ENCODE data around the gene ADCK1.
"Not testable (repeated sequence)": the region's sequence is repeated elsewhere in the genome, so short reads cannot be mapped to it uniquely, and the experiment has no call there.

Gene ADCK1, protein sequence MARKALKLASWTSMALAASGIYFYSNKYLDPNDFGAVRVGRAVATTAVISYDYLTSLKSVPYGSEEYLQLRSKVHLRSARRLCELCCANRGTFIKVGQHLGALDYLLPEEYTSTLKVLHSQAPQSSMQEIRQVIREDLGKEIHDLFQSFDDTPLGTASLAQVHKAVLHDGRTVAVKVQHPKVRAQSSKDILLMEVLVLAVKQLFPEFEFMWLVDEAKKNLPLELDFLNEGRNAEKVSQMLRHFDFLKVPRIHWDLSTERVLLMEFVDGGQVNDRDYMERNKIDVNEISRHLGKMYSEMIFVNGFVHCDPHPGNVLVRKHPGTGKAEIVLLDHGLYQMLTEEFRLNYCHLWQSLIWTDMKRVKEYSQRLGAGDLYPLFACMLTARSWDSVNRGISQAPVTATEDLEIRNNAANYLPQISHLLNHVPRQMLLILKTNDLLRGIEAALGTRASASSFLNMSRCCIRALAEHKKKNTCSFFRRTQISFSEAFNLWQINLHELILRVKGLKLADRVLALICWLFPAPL

DNA sequence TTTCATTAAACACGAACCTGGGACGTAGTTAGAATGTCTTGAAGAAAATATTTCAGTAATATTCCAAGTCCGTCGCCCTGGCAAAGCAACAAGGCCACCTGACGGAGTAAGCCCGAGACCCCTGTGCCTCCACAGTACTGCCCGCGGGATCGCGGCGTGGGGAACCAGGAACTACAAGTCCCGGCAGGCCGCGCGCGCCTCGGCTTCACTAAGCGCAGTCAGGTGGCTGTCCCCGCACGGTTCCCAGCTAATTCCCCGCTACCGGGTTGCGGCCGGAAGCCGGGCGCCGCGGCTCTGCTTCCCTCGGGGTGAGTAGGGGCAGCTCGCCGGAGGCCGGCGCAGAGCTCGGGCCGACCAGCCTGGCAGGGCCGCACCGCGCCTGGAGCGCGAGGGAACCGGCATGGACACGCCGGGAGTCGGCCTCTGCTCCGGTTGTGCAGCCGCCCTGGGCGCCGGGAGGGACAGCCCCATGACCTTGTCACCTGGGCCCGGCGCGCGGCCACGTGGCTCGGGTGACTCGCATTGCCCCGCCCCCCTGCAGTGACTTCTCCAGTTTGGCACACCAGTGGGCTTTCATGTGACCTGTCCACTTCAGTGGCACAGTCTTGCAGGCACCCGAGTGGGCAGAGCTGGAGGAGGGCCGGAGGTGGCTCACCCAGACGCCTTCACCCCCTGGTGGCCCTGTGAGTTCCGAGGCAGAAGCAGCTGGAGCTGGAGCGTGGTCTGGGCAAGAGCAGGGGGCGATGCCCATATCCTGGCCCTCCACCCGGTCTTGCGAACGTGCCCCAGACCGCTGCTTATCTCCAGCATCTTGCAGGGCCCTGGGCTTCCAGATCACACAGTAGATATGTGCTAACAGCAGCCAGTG, at the start of gene ADCK1:
Gene ADCK1, plus strand, starts transcription at position 247 of the 868 bp plus-strand sequence. CDS start 18,870 bp downstream, outside the sequence.
- DNase-seq (ENCODE audit: low read depth): peak; percentile 76

DNA sequence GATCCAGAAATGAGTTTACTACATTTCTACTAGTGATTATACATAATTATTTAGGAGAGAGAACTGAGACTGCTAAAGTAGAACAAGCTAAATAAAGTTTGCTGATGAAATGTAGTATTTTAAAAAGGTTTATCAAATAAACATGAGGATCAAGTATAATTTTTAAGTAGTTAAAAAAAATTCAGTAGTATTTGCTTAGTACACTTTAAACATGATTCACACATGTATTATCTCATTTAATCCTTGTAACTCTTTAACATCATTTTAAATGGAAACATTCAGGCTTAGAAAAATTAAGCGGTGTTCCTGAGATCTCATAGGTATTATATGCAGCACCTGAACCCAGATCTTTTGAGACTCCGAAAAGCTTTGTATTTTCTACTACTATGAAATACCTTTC, 47.6 kb upstream of the ADCK1 start:
- no peak for DNase-seq (ENCODE audit: low read depth)

DNA sequence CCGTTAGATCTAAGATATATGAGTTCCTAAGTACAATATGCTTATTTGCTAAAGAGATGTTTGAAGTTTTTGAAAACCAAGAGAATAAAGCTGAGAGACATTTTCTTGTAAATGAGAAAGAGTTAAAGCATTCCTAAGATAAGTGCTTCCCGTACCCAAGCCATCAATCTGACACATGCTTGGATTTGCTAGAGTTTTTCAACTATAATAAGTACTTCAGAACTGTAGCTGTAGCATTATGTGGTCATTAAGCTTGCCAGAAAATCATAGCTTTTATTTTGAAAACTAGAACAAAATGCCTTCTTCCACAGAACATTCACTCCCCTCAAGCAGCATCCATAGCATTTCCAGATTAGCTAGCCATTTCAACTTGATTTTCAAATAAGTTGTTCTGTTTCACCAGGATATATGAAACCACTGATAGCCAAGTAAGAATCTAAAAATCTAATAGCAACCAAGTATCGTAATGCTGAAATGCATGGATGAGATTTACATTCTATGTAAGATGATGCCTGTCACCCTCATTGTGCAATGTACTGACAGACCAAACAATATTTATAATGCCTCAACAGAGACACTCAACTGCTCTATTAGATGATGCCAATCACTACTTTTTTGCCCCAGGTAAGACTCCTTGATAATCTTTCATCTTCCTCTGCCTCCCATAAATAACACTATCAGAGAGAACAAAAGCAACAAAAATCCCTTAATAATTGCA, 47.0 kb upstream of the ADCK1 start:
- DNase-seq (ENCODE audit: low read depth): peak; percentile 91

DNA sequence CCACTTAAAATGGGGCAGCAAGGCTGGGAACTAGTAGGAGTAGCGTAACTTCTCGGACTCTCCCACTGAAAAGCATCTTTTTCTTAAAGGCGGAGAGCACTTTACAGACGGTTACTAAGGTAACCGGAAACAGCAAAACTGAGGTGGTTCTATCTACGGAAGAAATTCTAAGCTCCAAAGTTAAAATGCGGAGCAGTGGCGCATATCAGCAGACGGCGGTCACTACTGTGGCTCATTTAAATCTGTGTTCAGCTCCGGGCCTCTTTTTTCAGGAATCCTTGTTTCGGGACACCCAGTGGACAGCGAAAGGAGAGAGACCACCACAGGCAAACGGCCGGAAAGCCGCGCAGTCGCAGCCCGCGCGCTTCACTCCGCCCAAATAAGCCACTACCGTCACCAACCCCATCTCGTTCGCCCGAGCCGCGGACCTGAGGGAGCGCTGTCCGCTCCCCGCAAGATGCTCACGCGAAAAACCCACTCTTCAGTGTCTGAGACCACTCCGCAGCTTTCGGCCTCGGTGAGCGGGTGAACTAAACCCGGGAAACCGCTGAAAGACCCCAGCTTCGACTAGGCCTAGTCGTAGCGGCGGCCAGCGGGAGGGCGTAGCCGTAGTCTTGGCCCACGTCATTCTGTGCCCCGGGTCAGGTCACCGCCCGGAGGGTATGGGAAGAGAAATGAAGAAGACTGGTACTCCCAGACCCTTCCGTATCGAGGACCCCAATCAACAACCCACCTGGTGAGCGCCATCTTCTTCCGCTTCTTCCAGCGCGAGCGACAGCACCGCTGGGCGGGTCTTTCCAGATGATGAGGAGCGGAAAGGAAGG, 39.3 kb upstream of the ADCK1 start, which contains the start of gene SNW1:
Gene SNW1, minus strand, starts transcription at position 776 of the 824 bp plus-strand sequence. Its CDS starts 29 bp downstream, at position 747.
- peak; percentile 63 for DNase-seq (ENCODE audit: low read depth)

DNA sequence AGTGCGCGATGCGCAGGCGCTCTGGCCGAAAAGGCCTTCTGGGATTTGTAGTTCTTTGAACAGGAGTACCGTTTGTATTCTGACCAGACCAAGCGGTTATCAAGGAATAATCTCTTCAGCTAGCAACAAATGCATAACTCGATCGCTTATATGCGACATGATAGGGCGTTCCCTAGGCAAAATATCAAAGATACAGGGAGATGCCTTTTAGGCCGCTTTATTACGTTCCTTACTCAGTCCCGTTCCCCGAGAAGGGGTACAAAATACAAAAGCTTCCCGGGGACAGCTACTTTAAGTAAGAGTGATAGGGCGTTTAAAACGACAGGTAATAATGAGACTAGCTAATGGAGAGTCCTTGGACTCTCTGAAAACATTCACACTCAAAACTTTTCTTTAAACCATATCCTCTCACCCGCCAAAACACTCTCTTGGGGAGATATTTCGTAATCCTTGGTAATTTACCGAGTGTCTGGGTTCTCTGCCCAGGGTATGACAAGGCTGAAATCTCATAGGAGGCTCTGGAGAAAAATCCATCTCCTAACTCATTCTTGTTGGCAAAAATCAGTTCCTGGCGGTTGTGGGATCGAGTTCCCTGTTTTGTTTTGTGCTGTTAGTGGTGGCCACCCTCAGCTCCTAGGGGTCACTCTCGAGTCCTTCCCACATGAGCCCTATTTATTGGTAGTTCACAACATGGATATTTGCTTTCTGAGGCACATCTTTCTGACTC, 38.5 kb upstream of the ADCK1 start:
- DNase-seq (ENCODE audit: low read depth): peak; percentile 92

DNA sequence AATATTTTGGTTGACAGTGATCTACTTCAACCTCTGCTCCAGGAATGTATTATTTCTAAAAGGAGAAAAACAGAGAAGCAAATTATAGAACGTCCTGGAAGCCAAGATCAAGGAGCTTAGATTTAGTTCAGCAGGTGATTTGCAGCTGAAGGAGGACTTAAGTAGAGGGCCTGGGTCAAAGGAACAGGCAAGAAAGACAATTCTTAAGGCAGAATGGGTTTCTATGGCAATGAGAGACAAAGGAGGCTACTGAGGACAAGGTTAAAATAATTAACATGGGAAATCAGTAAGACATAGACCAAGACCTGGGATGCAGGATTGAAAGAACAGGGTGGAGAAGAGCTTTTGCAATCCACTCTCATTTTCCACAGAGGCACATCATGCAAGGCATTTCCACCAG, 36.6 kb upstream of the ADCK1 start:
- DNase-seq (ENCODE audit: low read depth): no peak

DNA sequence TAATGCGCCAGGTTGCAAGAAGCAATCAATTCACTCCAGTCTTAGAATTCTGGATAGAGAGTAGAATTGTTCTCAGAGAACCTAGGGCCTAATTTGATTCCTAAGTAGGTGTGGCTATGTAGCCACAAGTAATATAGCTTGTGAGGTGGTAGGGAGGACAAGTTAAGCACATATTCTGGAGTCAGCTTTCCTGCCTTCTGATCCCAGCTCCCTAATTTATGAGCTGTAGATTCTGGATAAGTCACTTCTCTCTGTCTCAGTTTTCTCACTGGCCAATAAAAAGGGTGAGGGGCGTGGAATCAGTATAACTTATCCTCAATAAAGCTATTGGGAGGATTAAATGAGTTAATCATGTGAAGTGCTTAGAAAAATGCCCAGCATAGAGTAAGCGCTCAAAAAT, 35.9 kb upstream of the ADCK1 start:
- DNase-seq (ENCODE audit: low read depth): no peak

DNA sequence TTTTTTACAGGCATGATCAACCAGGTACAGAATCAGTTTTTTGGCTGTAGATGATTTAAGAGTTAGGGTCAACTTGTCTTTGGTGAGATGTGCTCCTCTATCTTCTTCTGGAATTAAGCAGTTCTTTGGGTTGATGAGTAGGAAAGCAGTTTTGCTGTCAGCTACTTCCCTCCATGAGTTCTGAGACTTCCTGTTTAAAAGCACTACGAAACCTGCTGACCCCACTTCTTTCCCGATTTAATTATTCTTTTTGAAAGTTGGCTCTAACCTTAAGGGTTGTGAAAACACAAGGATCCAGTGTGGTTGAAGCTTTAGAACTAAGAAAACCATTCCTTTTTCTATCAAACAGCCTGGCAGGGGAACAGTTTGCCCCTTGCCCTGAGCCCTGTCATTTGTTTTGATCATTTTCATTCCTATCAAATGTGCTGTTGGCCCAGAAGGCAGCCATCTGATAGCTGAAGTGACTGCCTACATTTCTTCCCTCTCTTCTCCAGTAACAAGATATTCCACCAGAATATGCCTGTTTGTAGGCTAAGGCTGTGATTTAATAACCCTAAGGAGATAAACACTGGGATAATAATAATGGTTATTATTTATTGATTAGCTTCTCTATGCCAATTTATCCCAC, 31.4 kb upstream of the ADCK1 start:
- not testable (repeated sequence) for DNase-seq (ENCODE audit: low read depth)

DNA sequence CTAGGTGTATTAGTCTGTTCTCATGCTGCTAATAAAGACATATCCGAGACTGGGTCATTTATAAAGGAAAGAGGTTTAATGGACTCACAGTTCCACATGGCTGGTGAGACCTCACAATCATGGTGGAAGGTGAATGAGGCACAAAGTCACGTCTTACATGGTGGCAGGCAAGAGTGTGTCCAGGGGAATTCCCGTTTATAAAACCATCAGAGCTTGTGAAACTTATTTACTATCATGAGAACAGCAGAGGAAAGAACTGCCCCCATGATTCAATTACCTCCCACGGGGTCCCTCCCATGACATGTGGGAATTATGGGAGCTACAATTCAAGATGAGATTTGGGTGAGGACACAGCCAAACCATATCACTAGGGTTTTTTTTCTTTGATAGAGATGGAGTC, 25.9 kb upstream of the ADCK1 start:
- DNase-seq (ENCODE audit: low read depth): not testable (repeated sequence)

DNA sequence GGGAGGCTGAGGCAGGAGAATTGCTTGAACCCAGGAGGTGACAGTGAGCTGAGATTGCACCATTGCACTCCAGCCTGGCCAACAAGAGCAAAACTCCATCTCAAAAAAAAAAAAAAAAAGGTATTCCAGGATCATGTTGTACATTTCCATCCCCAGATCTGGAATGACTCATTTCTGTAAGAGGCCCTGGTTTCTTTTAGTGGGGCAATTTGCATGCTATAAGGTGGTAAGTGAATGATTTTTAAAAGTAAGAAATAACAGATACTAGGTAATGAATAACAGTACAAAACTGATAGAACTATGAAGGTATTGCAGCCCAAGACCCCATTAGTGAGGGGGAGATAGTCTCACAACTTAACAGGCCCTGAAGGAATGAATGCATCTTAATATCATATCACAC, 17.7 kb upstream of the ADCK1 start:
- peak; percentile 44 for DNase-seq (ENCODE audit: low read depth)

DNA sequence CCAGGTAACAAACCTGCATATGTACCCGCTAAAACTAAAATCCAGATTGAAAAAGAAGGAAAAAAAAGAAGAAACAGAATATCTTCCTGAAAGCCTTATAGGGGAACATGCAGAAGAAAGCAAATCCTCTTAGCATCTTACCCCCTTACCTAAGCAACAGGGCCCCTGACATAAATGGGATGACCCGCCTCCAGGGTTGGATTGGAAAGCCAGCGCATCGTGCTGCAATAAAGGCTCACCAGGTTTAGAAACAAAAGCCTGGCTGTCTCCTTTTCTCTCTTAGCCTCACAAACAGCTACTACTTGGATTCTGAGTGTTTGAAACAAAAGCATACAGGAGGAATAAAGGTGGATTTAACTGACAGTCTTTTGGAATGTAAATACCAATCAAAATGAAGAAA, 13.8 kb upstream of the ADCK1 start:
- DNase-seq (ENCODE audit: low read depth): no peak

DNA sequence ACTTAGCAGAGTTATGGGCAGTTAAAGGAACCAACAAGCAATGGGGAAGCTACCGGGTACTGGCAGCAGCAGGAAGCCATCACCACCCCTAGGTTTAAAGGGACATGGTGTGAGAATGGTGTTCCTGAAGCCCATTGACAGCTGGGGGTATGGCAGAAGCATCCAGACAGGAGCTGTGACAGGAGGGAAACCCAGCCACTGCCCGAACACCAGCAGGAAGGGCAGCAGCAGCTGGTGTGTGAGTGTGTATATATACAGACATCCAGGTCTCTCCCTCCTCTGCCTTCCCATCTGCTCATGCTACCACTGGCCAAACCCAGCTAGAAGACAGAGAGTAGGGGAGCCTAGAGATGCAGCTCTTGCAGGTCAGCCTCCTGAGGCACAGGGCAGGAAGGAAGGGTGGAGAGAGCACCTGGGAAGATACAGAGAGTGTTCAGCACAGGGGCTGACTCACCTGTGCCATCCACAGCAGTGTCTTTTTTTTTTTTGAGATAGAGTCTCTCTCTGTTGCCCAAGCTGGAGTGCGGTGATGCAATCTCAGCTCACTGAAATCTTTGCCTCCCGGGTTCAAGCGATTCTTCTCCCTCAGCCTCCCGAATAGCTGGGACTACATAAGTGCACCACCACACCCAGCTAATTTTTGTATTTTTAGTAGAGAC, 9.2 kb upstream of the ADCK1 start:
- DNase-seq (ENCODE audit: low read depth): no peak

DNA sequence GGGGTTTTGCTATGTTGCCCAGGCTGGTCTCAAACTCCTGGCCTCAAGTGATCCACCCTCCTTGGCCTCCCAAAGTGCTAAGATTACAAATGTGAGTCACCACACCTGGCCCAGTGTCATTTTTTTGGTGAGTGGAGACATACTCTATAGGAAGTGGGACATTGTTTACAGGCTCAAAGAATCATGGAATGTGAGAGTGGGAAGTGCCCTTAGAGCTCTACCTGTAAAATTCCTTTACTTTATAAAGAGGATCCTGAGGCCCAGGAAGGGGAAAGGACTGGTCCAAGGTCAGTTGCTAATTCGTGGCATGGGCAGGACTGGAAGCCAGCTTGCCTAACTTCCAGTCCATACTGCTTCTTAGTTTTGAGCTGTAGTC, 8.7 kb upstream of the ADCK1 start:
- no peak for DNase-seq (ENCODE audit: low read depth)

DNA sequence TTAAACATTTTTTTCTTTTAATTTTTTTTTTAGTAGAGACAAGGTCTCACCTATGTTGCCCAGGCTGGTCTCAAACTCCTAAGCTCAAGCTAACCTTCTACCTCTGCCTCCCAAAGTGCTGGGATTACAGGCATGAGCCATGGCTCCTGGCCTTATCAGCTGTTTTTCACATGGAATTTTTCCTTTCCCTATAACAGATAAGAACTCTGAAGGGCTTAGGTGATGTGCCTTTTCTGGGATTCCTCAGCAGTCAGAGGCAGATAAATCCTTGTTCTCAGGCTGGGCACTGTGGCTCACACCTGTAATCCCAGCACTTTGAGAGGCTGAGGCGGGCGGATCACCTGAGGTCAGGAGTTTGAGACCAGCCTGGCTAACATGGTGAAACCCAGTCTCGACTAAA, 6.7 kb upstream of the ADCK1 start:
- not testable (repeated sequence) for DNase-seq (ENCODE audit: low read depth)

DNA sequence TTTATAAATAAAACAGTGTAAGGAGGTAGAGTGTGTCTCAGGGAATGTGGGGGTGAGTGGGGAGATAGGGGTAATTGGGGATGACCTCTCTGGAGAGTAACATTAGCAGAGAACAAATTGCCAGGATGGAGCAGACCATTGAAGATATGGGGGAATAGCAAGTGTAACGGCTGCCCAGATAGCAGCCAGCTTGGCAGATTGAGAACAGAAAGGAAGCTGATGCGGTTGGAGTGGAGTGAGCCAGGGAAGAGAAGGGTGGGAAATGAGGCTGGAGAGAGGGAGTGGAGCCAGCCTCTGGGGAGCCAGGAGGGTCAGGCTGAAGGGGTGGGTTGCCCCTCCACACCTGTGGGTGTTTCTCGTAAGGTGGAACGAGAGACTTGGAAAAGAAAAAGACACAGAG, 5.6 kb upstream of the ADCK1 start:
- DNase-seq (ENCODE audit: low read depth): no peak

DNA sequence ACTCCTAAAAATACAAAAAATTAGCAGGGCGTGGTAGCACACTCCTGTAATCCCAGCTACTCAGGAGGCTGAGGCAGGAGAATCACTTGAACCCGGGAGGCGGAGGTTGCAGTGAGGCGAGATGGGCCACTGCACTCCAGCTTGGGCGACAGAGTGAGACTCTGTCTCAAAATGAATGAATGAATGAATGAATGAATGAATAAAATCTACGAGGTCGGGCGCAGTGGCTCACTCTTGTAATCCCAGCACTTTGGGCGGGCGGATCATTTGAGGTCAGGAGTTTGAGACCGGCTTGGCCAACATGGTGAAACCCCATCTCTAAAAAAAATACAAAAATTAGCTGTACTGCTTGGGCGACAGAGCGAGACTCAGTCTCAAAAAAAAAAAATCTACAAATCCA, 453 bp upstream of the ADCK1 start:
- not testable (repeated sequence) for DNase-seq (ENCODE audit: low read depth)

DNA sequence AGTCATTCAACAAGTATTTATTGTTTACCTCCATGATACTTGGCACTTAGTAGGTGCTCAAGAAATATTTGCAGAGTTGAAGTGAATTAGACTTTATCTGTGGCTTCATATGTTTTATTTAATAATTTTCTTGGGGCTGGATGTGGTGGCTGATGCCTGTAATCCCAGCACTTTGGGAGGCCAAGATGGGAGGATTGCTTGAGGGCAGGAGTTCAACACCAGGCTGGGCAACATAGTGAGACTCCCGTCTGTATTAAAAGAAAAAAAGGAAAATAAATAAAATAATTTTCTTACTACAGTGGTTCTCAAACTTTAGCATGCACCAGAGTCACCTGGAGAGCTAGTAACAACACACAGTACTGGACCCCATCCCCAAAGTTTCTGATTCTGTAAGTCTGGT, 905 bp downstream of the ADCK1 start:
- DNase-seq (ENCODE audit: low read depth): no peak

DNA sequence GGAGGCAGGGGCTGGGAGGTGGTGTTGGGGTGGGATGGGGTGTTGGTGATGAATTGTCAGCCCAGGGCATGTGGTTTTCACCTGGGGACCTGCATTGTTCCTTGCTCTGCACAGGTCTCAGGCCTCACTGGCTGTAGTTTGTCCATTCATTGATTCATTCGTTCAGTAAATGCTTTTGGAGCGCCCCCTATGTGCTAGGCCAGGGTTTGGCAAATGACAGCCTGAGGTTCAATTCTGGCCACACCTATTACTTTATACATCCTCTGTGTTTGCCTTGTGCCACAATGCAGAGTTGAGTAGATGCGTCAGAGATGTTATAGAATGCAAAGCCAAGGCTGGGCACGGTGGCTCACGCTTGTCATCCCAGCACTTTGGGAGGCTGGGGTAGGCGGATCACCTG, 4.7 kb downstream of the ADCK1 start:
- DNase-seq (ENCODE audit: low read depth): peak; percentile 21

DNA sequence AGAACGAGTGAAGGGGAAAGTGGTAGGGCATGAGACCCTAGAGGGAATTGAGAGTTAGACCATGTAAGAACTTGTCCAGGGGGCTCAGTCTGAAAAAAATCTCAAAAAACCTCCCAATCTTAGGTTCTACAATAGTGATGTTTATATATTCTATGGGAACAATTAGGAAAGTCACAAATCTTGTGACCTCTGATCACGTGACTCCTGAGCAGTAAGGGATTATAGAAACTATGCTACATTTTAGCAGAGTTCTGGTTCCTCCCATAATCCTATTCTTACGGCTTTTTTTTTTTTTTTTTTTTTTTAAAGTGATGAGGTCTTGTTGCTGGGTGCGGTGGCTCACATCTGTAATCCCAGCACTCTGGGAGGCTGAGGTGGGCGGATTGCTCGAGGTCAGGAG, 5.8 kb downstream of the ADCK1 start:
- no peak for DNase-seq (ENCODE audit: low read depth)

DNA sequence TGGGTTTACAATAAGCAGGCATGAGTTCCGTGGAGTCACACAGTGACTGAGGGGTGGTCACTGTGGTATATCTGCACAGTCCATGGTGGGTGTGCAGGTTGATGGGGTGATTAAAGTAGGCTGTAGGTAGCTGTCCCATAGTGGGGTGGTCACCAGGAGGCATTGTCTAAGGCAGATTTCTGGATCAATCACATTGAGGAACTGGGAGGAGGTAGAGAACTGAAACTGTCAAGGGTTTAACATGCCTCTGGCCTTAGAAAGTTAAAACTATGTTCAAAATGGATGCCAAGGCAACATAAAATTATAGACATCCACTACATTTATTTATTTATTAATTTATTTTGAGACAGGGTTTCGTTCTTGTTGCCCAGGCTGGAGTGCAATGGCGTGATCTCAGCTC, 8.3 kb downstream of the ADCK1 start:
- DNase-seq (ENCODE audit: low read depth): no peak
